HEK293T (cell line): ENCODE measurements around the gene ZNF385C.

Source experiments
- CTCF ChIA-PET: fragments of 350-600 bp; formaldehyde crosslinking; extraction: SDS; loops from one replicate; lab custom pipeline; 2021; ENCODE audit warnings: antibody characterized with exemption, inconsistent platforms; lab: Yijun Ruan, JAX
- POLR2A ChIA-PET: fragments of 350-600 bp; formaldehyde crosslinking; extraction: SDS; loops from one replicate; lab custom pipeline; 2020; ENCODE audit warnings: antibody characterized with exemption, inconsistent platforms; lab: Yijun Ruan, JAX
- DNase-seq: peaks from one replicate; pipeline ENCODE4 v3.0.0; 2012; ENCODE audit warnings: mixed read lengths; ENCODE audit errors: extremely low spot score
- ARNT ChIP-seq: fragments of 450-650 bp; IDR thresholded peaks from 2 replicates; pipeline ENCODE4 v1.6.1; 2017; ENCODE audit warnings: mild to moderate bottlenecking
- BHLHE40 ChIP-seq: fragments of 450-650 bp; IDR thresholded peaks from 2 replicates; pipeline ENCODE4 v1.6.1; 2016; ENCODE audit warnings: mild to moderate bottlenecking, moderate library complexity, borderline replicate concordance
- CTBP1 ChIP-seq: fragments of 450-650 bp; IDR thresholded peaks from 2 replicates; pipeline ENCODE4 v1.6.1; 2016; ENCODE audit warnings: borderline replicate concordance
- ELF4 ChIP-seq: fragments of 450-650 bp; IDR thresholded peaks from 2 replicates; pipeline ENCODE4 v1.6.1; 2017; ENCODE audit warnings: antibody characterized with exemption
- FOXA1 ChIP-seq: fragments of 450-650 bp; IDR thresholded peaks from 2 replicates; pipeline ENCODE4 v1.6.1; 2016; ENCODE audit warnings: mild to moderate bottlenecking
- FOXK2 ChIP-seq: fragments of 450-650 bp; IDR thresholded peaks from 2 replicates; pipeline ENCODE4 v1.6.1; 2016; ENCODE audit warnings: mild to moderate bottlenecking
- FOXM1 ChIP-seq: fragments of 450-650 bp; IDR thresholded peaks from 2 replicates; pipeline ENCODE4 v1.6.1; 2017; ENCODE audit warnings: mild to moderate bottlenecking, borderline replicate concordance
- HDGF ChIP-seq: fragments of 450-650 bp; IDR thresholded peaks from 2 replicates; pipeline ENCODE4 v1.6.1; 2017; ENCODE audit warnings: antibody characterized with exemption, borderline replicate concordance
- L3MBTL2 ChIP-seq: fragments of 450-650 bp; conservative IDR thresholded peaks from 2 replicates; pipeline ENCODE4 v1.6.1; 2016; ENCODE audit warnings: mild to moderate bottlenecking
- LEF1 ChIP-seq: fragments of 450-650 bp; IDR thresholded peaks from 2 replicates; pipeline ENCODE4 v1.6.1; 2017; ENCODE audit warnings: mild to moderate bottlenecking, borderline replicate concordance
- NFRKB ChIP-seq: fragments of 450-650 bp; IDR thresholded peaks from 2 replicates; pipeline ENCODE4 v1.6.1; 2016; ENCODE audit warnings: mild to moderate bottlenecking, moderate library complexity
- SP1 ChIP-seq: fragments of 450-650 bp; IDR thresholded peaks from 2 replicates; pipeline ENCODE4 v1.6.1; 2017
- SUZ12 ChIP-seq: fragments of 450-650 bp; IDR thresholded peaks from 2 replicates; pipeline ENCODE4 v1.6.1; 2016; ENCODE audit warnings: mild to moderate bottlenecking
- TARDBP ChIP-seq: fragments of 450-650 bp; IDR thresholded peaks from 2 replicates; pipeline ENCODE4 v1.6.1; 2016
- ZNF384 ChIP-seq: fragments of 450-650 bp; IDR thresholded peaks from 2 replicates; pipeline ENCODE4 v1.6.1; 2016
- TF ChIP-seq, protein P1 (sequence below): fragments of 450-650 bp; IDR thresholded peaks from 2 replicates; pipeline ENCODE4 v1.6.1; 2016

Gene ZNF385C

DNA sequence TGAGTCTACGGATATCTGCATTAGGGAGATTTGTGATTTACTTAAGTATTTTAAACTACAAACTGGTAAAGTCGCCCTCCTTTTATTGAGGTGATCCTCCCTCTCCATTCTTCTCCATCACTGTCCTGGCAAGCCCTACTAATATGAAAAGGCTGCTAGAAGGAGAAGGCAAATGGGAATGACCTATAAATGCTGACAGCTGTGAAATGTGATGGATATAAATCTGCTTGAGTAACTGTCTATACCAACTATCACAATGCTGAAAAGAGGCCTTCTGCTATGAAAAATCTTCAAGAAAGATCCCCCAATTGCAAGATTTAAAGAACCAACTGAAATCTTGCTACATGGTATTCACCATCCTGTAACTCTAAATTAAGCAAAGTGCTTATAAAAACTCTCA is 96.5 kb downstream of the ZNF385C start:
- DNase-seq = no peak
- CTCF ChIA-PET = no interaction called here
- POLR2A ChIA-PET = no interaction called here
- no peak for TF ChIP-seq ARNT
- TF ChIP-seq ELF4 = no peak
- no peak for TF ChIP-seq TARDBP
- TF ChIP-seq, protein P1, sequence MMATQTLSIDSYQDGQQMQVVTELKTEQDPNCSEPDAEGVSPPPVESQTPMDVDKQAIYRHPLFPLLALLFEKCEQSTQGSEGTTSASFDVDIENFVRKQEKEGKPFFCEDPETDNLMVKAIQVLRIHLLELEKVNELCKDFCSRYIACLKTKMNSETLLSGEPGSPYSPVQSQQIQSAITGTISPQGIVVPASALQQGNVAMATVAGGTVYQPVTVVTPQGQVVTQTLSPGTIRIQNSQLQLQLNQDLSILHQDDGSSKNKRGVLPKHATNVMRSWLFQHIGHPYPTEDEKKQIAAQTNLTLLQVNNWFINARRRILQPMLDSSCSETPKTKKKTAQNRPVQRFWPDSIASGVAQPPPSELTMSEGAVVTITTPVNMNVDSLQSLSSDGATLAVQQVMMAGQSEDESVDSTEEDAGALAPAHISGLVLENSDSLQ = no peak
- TF ChIP-seq HDGF = no peak
- TF ChIP-seq SUZ12 = no peak
- TF ChIP-seq FOXK2 = no peak
- no peak for TF ChIP-seq CTBP1
- TF ChIP-seq NFRKB = no peak

DNA sequence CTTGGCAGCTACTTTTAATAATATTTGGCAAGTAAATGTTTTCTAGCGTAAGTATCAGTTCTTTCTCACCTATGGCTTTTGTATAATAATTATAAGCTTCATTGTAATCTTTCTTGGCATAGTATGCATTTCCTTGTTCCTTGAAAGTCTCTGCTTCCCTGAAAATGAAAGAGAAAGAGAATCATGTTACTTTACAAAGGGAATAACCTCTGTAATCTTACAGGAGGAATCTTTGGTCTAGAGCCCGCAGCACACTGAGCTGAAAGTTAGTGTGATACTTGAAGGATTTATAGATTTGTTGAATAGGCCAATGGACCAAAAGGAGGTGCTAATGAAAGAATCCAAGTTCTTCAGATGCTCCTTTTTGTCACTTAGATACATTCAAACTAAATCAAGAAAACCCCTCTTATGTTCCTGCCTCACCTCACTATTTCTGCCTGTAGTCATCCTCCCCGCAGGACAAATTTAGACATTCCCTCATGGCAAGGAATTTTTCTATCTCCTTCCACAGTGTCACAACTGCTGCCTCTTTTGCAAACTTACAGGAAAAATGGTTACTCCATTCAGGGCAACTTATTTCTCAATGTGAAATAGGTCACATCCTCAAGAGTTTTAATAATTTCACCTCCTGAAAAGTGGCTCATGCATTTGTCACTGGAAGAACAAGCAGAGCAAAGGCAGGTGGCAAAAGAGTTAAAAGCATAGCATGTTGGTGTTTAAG is 97.7 kb downstream of the ZNF385C start:
- ChIA-PET POLR2A (no interaction called here), CTCF (no interaction called here)
- no peak for DNase-seq
- no peak for TF ChIP-seq ELF4
- no peak for TF ChIP-seq FOXA1
- no peak for TF ChIP-seq ARNT
- TF ChIP-seq LEF1 = no peak
- TF ChIP-seq SUZ12 = no peak

DNA sequence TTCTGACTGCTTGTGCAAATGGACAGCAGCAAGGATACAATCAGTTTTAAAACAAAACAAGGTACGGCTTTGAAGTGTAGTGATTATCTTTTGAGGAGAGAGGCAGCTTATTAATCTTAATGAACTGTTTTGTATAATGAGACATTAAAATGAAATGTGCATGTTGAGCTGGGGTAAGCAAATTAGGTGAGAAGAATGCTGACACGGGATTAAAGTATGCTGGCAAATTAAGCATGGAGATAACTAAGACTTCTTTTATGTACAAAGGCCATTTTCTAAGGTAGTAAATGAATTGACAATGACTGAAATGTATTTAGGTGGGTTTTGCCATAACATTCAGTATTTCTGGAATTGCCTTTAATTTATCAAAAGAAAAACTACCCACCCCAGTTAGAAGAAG is 99.8 kb downstream of the ZNF385C start:
- no peak for DNase-seq
- ChIA-PET POLR2A (interaction anchor here (2.2 kb wide), 1 partner anchor 18 kb away, joined by 11 read pairs; the partner anchor contains the start of gene DNAJC7), CTCF (no interaction called here)
- TF ChIP-seq SP1 (no peak), L3MBTL2 (no peak), BHLHE40 (no peak), ARNT (no peak), LEF1 (no peak), ZNF384 (no peak), FOXK2 (no peak), FOXM1 (no peak)
- TF ChIP-seq, protein P1 = no peak

DNA sequence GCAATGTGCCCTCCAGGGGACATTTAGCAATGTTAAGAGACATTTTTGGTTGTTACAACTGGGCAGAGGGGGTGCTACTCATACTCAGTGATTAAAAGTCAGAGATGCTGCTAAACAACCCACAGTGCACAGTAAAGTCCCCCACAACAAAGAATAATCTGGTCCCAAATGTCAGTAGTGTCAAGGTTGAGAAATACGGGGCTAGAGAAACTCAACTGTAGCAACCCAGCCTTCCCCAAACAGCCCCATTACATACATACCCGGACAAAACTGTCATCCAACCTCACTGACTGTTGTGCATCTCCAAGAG is 101.5 kb downstream of the ZNF385C start:
- TF ChIP-seq FOXA1 = no peak
- TF ChIP-seq BHLHE40 = no peak
- TF ChIP-seq CTBP1 = no peak
- no peak for TF ChIP-seq FOXM1
- TF ChIP-seq ELF4 = no peak
- no peak for TF ChIP-seq ARNT
- no peak for TF ChIP-seq L3MBTL2
- ChIA-PET POLR2A (interaction anchor here (2.2 kb wide), 1 partner anchor 20 kb away, joined by 11 read pairs; the partner anchor contains the start of gene DNAJC7), CTCF (interaction anchor here (1.1 kb wide), 1 partner anchor 132 kb away, joined by 3 read pairs; no protein-coding TSS in a partner anchor)
- no peak for DNase-seq

DNA sequence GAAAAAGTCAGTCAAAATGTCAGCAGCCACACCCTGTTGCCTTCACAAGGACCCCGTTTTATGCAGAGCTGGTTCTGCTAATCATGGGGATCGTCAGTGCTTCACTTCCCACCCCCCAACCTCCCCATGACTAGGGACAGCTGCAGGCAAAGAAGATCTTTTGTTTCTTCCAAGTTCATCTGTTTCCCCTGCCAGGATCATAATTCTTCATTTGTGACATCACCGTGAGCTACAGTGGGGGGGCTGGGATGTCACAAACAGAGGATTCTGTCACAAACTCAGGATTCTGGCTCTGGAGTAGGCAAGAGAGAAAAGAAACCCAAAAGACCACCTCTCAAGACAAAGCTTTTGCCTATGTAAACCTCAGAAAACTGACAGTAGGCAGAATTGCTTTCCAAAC is 105.7 kb downstream of the ZNF385C start:
- ChIA-PET CTCF (interaction anchor here (0.5 to 1.0 kb wide), 2 partner anchors 12 to 27 kb away, joined by 3 to 5 read pairs; partner anchors contain the start of gene NKIRAS2), POLR2A (no interaction called here)
- TF ChIP-seq BHLHE40 (no peak), SUZ12 (no peak), ARNT (no peak), TARDBP (no peak), LEF1 (no peak), ZNF384 (no peak), HDGF (no peak), FOXA1 (no peak)
- TF ChIP-seq, protein P1 = no peak
- DNase-seq = no peak

DNA sequence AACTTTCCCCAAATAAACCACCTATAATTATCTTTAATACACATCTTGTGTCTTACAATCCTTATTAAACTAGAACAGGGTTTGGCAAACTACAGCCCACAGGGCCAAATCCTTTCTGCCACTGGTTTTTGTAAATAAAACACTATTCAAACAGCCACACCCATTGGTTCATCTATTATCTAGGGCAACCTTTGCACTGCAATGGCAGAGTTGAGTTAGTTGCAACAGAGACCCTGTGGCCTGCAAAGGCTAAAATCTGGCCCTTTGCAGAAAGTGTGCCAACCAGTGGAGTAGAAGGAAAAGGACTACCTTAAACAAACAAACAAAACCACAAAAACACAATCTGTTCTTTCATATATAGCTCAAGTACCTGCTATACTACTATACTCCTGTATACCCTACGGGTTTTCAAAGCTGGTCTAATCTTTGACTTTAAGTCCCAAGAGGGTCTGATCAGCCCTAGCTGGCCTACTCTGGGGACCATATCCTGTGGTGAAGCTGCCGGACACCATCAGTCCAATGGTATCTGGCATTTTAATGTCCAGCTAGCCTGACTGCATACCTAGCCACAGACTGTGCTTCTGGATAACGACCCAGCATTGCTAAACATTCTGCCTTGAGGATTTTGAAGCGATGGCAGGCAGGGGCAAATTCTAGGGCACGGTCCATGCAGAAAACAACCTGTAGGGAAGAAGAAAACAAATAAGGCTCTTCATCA is 108.4 kb downstream of the ZNF385C start:
- POLR2A ChIA-PET = no interaction called here
- TF ChIP-seq FOXA1 (no peak), CTBP1 (no peak), SUZ12 (no peak), BHLHE40 (no peak), FOXK2 (no peak), ARNT (no peak), FOXM1 (no peak), ZNF384 (no peak), HDGF (no peak), ELF4 (no peak), NFRKB (no peak), L3MBTL2 (no peak), LEF1 (no peak), SP1 (no peak), TARDBP (no peak)
- TF ChIP-seq, protein P1 = no peak
- CTCF ChIA-PET = no interaction called here
- DNase-seq = no peak
